Superior temporal gyrus (tissue), 1 donor: ENCODE results near the gene TSPAN4.

Source experiments
- DNase-seq: peaks from one replicate; pipeline ENCODE4 v3.0.0-alpha.2; 2016; ENCODE audit errors: extremely low spot score

The TSPAN4 gene

DNA sequence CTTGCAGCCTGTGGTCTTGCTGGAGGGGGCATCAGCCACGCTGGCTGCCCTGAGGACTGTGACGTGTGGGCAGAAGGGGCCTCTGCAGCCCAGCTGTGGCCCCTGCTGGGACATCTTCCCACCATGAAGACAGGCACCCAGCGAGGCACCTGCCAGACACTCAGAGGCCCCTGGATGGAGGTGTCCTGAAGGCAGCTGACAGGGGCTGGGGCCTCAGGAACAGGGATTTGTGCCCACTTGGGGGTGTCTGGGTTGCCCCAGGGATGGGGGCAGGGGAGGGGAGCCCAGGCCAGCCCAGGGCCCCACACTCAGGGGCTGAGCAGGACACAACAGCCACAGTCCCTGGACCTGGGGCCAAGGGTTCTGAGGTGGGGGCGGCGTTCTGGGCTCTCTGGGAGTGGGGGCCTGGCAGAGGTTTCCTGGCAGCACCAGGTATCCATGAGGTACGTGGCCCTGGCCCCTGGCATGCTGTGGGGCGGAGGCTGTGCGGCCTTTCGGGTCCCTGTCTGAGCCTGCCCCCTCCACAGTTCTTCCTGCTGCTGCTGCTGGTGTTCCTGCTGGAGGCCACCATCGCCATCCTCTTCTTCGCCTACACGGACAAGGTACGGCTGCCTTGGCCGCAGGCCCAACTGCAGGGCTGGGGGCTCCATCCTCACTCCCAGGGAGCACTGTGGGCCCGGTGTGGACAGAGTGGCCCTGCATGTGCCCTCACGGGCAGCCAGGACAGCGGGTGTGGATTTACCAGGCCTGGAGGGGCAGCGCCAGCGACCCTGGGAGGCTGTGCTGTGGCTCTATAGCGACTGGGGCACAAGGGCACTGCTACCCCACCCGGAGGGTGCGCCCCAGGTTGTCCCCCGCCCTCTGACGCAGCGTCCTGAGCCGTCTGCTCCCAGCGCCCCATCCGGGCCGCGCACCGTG lies 21.5 kb downstream of the TSPAN4 start:
- no peak for DNase-seq

DNA sequence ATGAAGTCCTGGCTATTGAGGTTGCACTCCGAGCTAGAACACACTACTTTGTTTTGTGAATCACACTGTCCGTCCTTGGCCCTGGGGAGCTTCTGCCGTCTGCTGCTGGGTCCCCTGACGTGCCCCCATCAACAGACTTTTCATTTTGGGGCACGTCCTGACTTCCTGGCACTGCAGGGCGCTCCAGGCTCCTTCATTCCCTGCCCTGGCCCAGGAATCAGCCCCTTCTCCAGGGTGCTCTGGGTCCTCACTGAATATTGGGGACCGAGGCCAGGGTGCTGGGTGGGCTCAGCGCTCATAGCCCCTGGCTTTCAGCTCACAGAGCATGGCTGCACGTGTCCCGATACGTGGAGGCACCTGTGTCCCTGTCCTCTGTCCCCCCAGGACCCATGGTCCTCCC lies 22.2 kb downstream of the TSPAN4 start:
- DNase-seq: no peak

DNA sequence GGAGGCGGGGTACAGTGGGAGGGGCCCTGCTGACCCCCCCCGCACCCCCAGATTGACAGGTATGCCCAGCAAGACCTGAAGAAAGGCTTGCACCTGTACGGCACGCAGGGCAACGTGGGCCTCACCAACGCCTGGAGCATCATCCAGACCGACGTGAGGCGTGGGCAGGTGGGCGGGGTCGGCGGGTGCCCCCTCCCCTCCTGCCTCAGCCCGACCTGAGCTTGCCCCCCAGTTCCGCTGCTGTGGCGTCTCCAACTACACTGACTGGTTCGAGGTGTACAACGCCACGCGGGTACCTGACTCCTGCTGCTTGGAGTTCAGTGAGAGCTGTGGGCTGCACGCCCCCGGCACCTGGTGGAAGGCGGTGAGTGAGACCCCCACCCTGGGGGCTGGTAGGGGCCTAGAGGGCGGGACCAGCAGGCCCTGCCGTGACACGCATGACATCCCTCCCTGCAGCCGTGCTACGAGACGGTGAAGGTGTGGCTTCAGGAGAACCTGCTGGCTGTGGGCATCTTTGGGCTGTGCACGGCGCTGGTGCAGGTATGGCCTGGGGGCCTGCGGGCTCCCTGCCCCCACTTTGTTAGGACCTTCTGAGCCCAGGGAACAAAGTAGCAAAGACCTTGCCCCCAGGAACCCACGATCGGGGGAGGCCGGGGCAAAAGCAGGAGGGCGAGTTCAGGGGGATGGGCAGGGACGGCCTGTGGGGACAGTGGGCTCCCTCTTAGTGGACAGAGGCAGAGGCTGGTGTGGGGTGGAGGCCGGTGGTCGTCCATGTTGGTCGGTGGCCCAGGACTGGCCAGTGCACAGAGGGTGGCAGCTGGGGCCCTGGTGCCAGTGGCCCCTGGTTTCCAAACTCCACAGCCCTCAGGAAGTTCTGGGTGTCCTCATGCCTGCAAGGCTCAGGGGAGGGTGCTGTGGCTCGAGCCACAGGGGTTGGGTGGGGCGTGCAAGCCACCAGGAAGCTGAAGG lies 23.1 kb downstream of the TSPAN4 start:
- no peak for DNase-seq

DNA sequence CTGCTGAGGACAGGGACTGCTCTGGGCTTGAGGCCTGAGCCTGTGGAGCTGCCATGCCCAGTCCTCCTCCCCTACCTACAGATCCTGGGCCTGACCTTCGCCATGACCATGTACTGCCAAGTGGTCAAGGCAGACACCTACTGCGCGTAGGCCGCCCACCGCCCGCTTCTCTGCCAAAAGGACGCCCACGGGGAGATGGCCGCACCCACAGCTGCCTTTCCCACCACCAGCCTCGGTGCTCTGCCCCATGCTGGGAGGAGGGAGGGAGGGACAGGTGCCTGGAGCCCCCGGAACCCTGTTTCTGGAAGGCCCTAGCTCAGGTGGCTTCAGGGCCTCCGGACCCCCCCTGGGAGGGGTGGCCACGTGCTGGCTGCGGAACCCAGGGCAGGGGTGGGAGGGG lies 23.8 kb downstream of the TSPAN4 start:
- no peak for DNase-seq

DNA sequence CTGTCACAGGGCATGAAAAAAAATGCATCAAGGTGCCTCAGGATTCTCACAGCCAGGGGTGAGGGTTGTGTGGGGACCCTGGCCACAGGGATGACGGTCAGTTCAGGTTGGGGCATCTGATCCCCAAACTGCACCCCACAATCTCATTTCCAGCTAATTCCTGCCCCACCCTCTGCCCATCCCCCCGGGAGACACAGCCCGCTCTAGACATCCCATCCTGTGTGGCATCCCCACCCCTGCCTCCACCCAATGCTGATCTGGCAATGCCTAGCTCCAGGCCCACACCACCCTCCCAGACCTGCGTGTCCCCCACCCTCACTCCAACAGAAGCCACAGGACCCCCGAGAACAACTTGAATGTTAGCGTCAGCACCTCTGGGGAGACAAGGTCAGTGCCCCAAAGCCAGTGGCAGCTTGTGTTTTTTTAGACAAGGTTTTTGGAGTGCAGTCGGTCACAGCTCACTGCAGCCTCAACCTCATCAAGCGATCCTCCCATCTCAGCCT lies 25.3 kb downstream of the TSPAN4 start:
- DNase-seq: no peak

- no peak for DNase-seq
These were observed 25.7 kb downstream of the TSPAN4 start for GRCh38 chr11:868394-868793.

DNA sequence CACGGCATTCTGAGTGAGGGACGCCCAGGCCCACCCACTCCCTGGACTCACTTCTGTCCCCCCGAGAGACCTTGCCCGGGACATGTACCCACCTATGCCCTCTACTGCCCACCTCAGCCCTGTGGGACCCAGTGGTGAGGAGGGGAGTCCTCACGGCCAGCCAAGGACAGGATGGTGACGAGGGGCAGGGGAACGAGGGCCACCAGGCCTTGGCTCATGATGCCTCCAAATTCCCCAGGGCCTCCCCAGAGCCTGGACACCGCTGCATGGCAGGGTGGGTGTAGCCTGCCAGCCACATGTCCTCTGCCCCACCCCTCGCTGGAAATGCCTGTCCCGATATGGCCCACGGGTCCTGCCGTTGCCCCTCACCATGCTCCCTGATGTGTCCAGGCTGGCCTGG lies 26.1 kb downstream of the TSPAN4 start:
- DNase-seq: no peak

- no peak for DNase-seq
These were observed 26.9 kb downstream of the TSPAN4 start for GRCh38 chr11:869399-870126.

DNA sequence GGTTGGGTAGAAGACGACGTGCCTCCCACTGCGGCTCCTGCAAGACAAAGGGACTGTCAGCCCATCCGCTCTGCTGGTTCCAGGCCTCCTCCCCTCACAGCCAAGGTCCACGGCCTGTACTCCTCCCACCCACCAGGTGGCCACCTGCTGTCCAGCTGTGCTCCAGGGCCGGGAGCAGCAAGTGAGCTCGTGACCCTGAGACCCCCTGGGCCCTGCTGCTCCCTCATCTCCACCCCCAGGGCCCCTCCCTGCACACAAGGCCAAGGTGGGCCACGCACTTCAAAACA lies 27.4 kb downstream of the TSPAN4 start:
- no peak for DNase-seq

DNA sequence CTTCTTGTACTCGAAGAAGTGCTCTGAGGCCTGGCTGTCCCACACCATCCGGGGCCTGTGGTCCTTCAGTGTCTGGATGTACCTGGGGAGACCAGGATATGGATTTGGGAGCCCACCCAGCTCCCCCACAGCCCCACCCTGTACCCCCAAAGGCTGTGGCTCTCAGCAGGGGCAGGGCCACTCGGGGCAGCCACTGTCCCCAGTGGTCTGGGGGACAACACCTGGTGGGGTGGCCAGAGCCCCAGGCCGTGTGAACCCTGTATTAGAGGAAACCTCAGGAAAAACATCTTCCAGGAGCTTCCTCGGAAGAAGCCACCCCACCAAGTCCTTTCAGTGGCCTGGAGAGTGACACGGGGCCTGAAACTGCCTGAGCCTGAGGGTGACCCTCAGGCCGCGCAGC lies 27.8 kb downstream of the TSPAN4 start:
- DNase-seq: no peak

DNA sequence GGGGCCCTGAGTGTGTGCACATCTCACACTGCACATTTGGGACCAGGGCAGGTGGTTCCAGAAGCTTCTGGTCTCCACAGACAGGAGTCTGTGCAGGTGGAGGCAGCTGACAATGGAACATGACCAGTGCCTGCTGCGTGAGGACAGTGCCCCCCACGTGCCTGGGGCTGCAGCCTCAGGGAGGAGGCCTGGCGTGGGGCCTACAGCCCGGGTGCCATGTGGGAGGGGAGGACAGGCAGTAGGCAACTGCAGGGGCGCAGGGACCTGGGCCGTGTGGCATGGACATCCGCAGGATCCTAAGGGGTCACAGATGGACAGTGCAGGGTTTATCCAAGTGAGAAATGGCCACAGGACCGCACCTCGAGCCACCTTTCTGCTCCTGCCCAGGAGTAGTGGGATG lies 28.8 kb downstream of the TSPAN4 start:
- DNase-seq: no peak

GRCh38 chr11:872799-873198 lies 30.1 kb downstream of the TSPAN4 start:
- DNase-seq: no peak

- no peak for DNase-seq
These were observed 31.1 kb downstream of the TSPAN4 start for GRCh38 chr11:873706-874105.

- no peak for DNase-seq
These were observed 32.6 kb downstream of the TSPAN4 start for GRCh38 chr11:875203-875602.

GRCh38 chr11:875769-876301 lies 33.2 kb downstream of the TSPAN4 start:
- DNase-seq: peak; percentile 7

DNA sequence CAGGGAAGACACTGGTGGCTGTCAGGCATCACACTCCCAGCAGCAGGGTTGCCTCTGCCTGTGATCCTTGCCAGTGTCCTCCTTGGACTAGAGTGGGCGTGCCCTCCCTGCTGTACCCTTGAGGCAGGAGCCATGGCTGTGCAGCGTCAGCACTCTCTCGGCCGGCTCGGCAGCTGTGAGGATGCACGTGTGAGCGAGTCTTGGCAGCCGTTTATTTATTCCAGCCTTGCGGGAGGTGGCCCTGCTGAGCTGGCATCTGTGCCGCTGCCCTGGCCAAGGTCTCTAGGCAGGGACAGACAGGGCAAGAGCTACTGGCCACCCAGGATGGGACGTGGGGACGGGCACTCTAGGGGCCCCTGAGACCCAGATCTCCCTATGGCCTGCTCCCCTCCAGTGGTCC lies 33.9 kb downstream of the TSPAN4 start:
- DNase-seq: peak; percentile 35

DNA sequence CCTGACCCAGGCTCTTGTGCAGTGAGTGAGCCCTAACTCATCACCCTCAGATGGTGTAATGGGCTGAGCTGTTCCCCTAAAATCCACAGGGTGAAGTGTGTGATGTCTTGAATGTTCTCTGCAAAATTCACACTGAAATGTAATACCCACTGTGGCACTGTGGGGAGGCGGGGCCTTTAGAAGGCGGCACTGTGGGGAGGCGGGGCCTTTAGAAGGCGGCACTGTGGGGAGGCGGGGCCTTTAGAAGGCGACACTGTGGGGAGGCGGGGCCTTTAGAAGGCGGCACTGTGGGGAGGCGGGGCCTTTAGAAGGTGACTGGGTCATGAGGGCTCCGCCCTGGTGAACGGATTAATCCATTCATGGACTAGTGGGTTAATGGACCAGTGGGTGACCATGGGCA lies 34.9 kb downstream of the TSPAN4 start:
- no peak for DNase-seq

DNA sequence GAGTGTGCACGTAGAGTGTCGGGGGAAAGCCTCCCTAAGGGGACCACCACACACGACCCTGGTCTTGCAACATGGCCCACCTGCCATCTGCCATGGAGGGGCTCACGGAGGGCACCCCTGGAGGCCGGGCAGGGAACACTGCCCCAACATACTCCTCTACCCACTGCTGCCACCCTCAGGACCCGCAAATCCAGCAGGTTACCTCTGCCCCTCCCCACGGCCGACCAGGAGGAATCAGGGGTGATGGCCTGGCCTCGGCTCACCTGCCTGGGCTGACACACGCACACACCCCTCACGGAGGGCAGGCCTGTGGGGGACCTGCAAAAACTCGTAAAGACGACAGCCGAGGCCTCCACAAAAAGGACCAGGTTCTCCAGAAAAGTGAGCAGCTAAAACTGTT lies 37.8 kb downstream of the TSPAN4 start:
- DNase-seq: no peak

DNA sequence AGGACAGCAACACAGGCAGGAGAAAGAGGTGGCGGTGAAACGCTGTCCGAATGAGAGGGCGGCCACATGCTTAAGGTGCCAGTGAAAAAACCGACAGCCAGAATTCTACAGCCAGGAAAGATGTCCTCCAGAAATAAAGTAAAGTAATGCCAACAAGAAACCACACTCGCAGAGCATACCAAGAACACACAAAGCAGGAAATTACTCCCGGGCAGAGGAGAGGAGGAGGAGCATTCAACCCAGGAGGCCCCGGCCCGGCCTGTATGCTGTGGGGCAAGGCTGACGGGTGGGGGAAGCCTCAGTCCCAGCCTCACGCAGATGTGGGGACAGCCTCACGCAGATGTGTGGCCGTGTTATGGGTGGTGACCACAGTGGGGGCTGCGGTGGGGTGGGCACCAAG lies 39.9 kb downstream of the TSPAN4 start:
- DNase-seq: no peak

GRCh38 chr11:883527-883926 lies 40.9 kb downstream of the TSPAN4 start:
- no peak for DNase-seq

DNA sequence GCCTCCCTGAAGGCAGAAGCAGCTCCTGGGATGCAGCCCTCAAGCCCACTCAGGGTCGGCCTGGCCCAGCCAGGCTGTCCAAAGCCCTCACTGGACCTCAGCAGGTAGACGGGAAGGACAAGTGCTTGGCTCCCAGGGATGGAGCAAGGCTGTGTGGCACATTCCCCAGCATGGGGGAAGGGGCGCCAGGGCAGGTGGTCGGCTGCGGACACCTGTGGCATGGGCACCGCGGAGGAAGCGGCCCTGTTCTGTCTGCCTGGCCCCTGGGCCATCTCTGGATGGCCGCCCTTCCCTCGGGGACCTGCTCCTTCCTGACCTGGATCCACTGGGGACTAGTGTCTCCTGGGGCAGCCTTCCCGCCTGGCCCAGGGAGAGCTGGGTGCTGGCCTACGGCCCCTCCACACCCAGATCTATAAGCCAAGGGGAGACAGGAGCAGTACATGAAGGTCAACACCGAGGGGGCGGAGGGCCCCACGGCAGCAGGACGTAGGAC lies 42.0 kb downstream of the TSPAN4 start:
- DNase-seq: no peak

- DNase-seq: no peak
These were observed 43.9 kb downstream of the TSPAN4 start for GRCh38 chr11:886568-886967.
